Measurements from ENCODE around the gene VAPB. TPM values are rescaled to one million over a fixed set of nuclear protein-coding genes. Genes with fewer than 3 reads are reported as not detected.

VAPB gene
- total RNA-seq, 1 experiment from 2014 or later = 46.6 TPM

GRCh38 chr20:58479726-58480440, 90.9 kb downstream of the VAPB start:
- TF ChIP-seq, protein P1, sequence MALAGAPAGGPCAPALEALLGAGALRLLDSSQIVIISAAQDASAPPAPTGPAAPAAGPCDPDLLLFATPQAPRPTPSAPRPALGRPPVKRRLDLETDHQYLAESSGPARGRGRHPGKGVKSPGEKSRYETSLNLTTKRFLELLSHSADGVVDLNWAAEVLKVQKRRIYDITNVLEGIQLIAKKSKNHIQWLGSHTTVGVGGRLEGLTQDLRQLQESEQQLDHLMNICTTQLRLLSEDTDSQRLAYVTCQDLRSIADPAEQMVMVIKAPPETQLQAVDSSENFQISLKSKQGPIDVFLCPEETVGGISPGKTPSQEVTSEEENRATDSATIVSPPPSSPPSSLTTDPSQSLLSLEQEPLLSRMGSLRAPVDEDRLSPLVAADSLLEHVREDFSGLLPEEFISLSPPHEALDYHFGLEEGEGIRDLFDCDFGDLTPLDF (CRISPR knock-in tag; IDR thresholded peaks at IDR 0.05) = no peak
- no peak for TF ChIP-seq PRDM15 (CRISPR knock-in tag; IDR thresholded peaks at IDR 0.05)
- TF ChIP-seq NR2C2 (CRISPR knock-in tag; IDR thresholded peaks at IDR 0.05) = no peak
- no peak for TF ChIP-seq ZNF121 (CRISPR knock-in tag; IDR thresholded peaks at IDR 0.05)
- TF ChIP-seq ATF6 (CRISPR knock-in tag; IDR thresholded peaks at IDR 0.05) = no peak
- no peak for TF ChIP-seq SP1 (CRISPR knock-in tag; conservative IDR thresholded peaks at IDR 0.05)
- TF ChIP-seq, protein P2, sequence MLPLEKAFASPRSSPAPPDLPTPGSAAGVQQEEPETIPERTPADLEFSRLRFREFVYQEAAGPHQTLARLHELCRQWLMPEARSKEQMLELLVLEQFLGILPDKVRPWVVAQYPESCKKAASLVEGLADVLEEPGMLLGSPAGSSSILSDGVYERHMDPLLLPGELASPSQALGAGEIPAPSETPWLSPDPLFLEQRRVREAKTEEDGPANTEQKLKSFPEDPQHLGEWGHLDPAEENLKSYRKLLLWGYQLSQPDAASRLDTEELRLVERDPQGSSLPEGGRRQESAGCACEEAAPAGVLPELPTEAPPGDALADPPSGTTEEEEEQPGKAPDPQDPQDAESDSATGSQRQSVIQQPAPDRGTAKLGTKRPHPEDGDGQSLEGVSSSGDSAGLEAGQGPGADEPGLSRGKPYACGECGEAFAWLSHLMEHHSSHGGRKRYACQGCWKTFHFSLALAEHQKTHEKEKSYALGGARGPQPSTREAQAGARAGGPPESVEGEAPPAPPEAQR (CRISPR knock-in tag; IDR thresholded peaks at IDR 0.05) = no peak
- TF ChIP-seq FOXJ3 (CRISPR knock-in tag; IDR thresholded peaks at IDR 0.05; ENCODE audit: borderline replicate concordance) = no peak
- TF ChIP-seq ERG (CRISPR knock-in tag; IDR thresholded peaks at IDR 0.05) = no peak
- TF ChIP-seq ETV6 (CRISPR knock-in tag; IDR thresholded peaks at IDR 0.05) = no peak
- TF ChIP-seq ELF4 (CRISPR knock-in tag; IDR thresholded peaks at IDR 0.05; ENCODE audit: low read depth) = no peak
- TF ChIP-seq EMX1 (CRISPR knock-in tag; IDR thresholded peaks at IDR 0.05) = no peak
- no peak for TF ChIP-seq GTF2I (CRISPR knock-in tag; conservative IDR thresholded peaks at IDR 0.05)
- TF ChIP-seq, protein P3, sequence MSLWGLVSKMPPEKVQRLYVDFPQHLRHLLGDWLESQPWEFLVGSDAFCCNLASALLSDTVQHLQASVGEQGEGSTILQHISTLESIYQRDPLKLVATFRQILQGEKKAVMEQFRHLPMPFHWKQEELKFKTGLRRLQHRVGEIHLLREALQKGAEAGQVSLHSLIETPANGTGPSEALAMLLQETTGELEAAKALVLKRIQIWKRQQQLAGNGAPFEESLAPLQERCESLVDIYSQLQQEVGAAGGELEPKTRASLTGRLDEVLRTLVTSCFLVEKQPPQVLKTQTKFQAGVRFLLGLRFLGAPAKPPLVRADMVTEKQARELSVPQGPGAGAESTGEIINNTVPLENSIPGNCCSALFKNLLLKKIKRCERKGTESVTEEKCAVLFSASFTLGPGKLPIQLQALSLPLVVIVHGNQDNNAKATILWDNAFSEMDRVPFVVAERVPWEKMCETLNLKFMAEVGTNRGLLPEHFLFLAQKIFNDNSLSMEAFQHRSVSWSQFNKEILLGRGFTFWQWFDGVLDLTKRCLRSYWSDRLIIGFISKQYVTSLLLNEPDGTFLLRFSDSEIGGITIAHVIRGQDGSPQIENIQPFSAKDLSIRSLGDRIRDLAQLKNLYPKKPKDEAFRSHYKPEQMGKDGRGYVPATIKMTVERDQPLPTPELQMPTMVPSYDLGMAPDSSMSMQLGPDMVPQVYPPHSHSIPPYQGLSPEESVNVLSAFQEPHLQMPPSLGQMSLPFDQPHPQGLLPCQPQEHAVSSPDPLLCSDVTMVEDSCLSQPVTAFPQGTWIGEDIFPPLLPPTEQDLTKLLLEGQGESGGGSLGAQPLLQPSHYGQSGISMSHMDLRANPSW (CRISPR knock-in tag; conservative IDR thresholded peaks at IDR 0.05; ENCODE audit: low read depth) = no peak
- TF ChIP-seq ZNF317 (CRISPR knock-in tag; IDR thresholded peaks at IDR 0.05; ENCODE audit: borderline replicate concordance, low read depth) = no peak
- TF ChIP-seq CDX4 (CRISPR knock-in tag; IDR thresholded peaks at IDR 0.05; ENCODE audit: borderline replicate concordance) = no peak
- TF ChIP-seq, protein P4, sequence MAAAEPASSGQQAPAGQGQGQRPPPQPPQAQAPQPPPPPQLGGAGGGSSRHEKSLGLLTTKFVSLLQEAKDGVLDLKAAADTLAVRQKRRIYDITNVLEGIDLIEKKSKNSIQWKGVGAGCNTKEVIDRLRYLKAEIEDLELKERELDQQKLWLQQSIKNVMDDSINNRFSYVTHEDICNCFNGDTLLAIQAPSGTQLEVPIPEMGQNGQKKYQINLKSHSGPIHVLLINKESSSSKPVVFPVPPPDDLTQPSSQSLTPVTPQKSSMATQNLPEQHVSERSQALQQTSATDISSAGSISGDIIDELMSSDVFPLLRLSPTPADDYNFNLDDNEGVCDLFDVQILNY (CRISPR knock-in tag; IDR thresholded peaks at IDR 0.05) = no peak
- DNase-seq (ENCODE audit: low spot score) (no peak), ATAC-seq (no peak)
- Mint-ChIP-seq H3K36me3 (peaks cover 18% of the 10 kb centered on the region), H3K4me1 (peaks cover 10% of the 10 kb centered on the region), H3K27me3 (ENCODE audit: low read depth) (peaks cover 4% of the 10 kb centered on the region; the same call in 1 of the 2 replicates), H3K4me3 (no peak overlapping the region), H3K27ac (no peak overlapping the region), H3K9me3 (peaks cover 34% of the 10 kb centered on the region)
- ChIA-PET POLR2A (interaction anchor here (0.6 to 1.6 kb wide), 4 partner anchors 83 to 313 kb away, joined by 3 to 9 read pairs (median 4); no protein-coding TSS in a partner anchor), CTCF (interaction anchor here (0.6 to 4.6 kb wide), 5 partner anchors 79 to 1872 kb away, joined by 3 to 119 read pairs (median 7); partner anchors contain the start of gene STX16)

Measured in WTC11 (cell line).